DND-41 (cell line): ENCODE measurements around the gene FARSA.

Experiments used
- ATAC-seq: fragments of 200-7000 bp; cut with Tn5 transposase; 3 replicates; pipeline ENCODE4 v1.9.1; 2021; ENCODE audit warnings: low read depth; ENCODE audit not compliant: insufficient read depth
- DNase-seq: peaks from one replicate; pipeline ENCODE4 v3.0.0-alpha.2; 2020
- H2AFZ ChIP-seq: 2 replicates; pipeline ENCODE4 v1.6.0; 2012; ENCODE audit warnings: low read depth, low read length
- H3K27ac ChIP-seq: 2 replicates; pipeline ENCODE4 v1.5.1; 2012; ENCODE audit warnings: low read length, inconsistent platforms
- H3K27me3 ChIP-seq: fragments of 200-600 bp; sonication (generic); 2 replicates; pipeline ENCODE4 v1.6.0; 2012; ENCODE audit warnings: low read length, mild to moderate bottlenecking, inconsistent platforms; ENCODE audit not compliant: insufficient read depth, poor library complexity
- H3K36me3 ChIP-seq: 2 replicates; pipeline ENCODE4 v1.5.1; 2012; ENCODE audit warnings: low read length, inconsistent platforms; ENCODE audit not compliant: insufficient read depth
- H3K4me1 ChIP-seq: 2 replicates; pipeline ENCODE4 v1.5.1; 2012; ENCODE audit warnings: mild to moderate bottlenecking, low read length; ENCODE audit not compliant: insufficient read depth
- H3K4me2 ChIP-seq: 2 replicates; pipeline ENCODE4 v1.6.0; 2012; ENCODE audit warnings: mild to moderate bottlenecking, moderate library complexity, low read length, inconsistent platforms; ENCODE audit not compliant: insufficient read depth
- H3K4me3 ChIP-seq, 2 experiments: fragments of 200-600 bp in 1 of 2; shearing (Covaris generic) in 1 of 2; 2 replicates each; pipeline ENCODE4 v1.5.1; 2012 to 2016; ENCODE audit warnings: inconsistent platforms in 2 of 2, low read length in 2 of 2, mild to moderate bottlenecking in 2 of 2, low read depth in 1 of 2, moderate library complexity in 1 of 2
- H3K79me2 ChIP-seq: 2 replicates; pipeline ENCODE4 v1.6.0; 2012; ENCODE audit warnings: low read length, inconsistent platforms; ENCODE audit not compliant: insufficient read depth
- H3K9ac ChIP-seq: 2 replicates; pipeline ENCODE4 v1.6.0; 2012; ENCODE audit warnings: low read depth, mild to moderate bottlenecking, inconsistent platforms, low read length, moderate library complexity
- H3K9me3 ChIP-seq: 2 replicates; pipeline ENCODE4 v1.5.1; 2012; ENCODE audit warnings: low read length, moderate library complexity, mild to moderate bottlenecking, inconsistent platforms; ENCODE audit not compliant: insufficient read depth, severe bottlenecking
- H4K20me1 ChIP-seq: 2 replicates; pipeline ENCODE4 v1.6.0; 2012; ENCODE audit warnings: low read length; ENCODE audit not compliant: insufficient read depth
- CTCF ChIP-seq: IDR thresholded peaks from 2 replicates; pipeline ENCODE4 v1.5.1; 2012; ENCODE audit warnings: borderline replicate concordance, low read length, moderate library complexity, mild to moderate bottlenecking; ENCODE audit not compliant: poor library complexity, severe bottlenecking; ENCODE audit errors: extremely low read depth
- EZH2 ChIP-seq: IDR thresholded peaks from 3 replicates; pipeline ENCODE4 v1.6.1; 2012; ENCODE audit warnings: borderline replicate concordance, low read depth, mild to moderate bottlenecking, moderate library complexity, low read length, inconsistent platforms; ENCODE audit not compliant: severe bottlenecking

FARSA gene

GRCh38 chr19:12973236-12973635, 39.7 kb upstream of the FARSA start:
- no peak overlapping the region for H3K27ac ChIP-seq
- H3K4me2 ChIP-seq, result no peak overlapping the region
- DNase-seq (no peak), ATAC-seq (no peak)
- no peak overlapping the region for H3K9ac ChIP-seq
- no peaks in the 10 kb centered on the region for H3K79me2 ChIP-seq
- H3K4me1 ChIP-seq, result no peaks in the 10 kb centered on the region
- H4K20me1 ChIP-seq, result 0 out of 2 replicates have a peak, but pooled peaks cover 3% of the 10 kb centered on the region
- no peaks in the 10 kb centered on the region for H3K9me3 ChIP-seq
- no peaks in the 10 kb centered on the region for H3K27me3 ChIP-seq
- no peak overlapping the region for H2AFZ ChIP-seq
- no peaks in the 10 kb centered on the region for H3K36me3 ChIP-seq
- TF ChIP-seq CTCF, result no peak
- no peak for TF ChIP-seq EZH2
- H3K4me3 ChIP-seq, result no peak overlapping the region

GRCh38 chr19:12970070-12970820, 36.7 kb upstream of the FARSA start:
- Histone ChIP-seq H4K20me1 (no peaks in the 10 kb centered on the region), H2AFZ (no peak overlapping the region), H3K79me2 (no peaks in the 10 kb centered on the region), H3K36me3 (no peaks in the 10 kb centered on the region), H3K4me1 (peaks cover 10% of the 10 kb centered on the region), H3K4me2 (no peak overlapping the region), H3K9me3 (no peaks in the 10 kb centered on the region), H3K4me3 (no peak overlapping the region), H3K9ac (no peak overlapping the region), H3K27me3 (no peaks in the 10 kb centered on the region), H3K27ac (no peak overlapping the region)
- TF ChIP-seq EZH2 (no peak), CTCF (no peak)
- DNase-seq (no peak), ATAC-seq (no peak)

- Histone ChIP-seq H3K9me3 (no peaks in the 10 kb centered on the region), H3K4me3 (no peak within 1 kb of the TSS), H3K27ac (no peak within 1 kb of the TSS), H3K4me1 (peaks cover 16% of the 10 kb centered on the region), H3K4me2 (no peak within 1 kb of the TSS), H4K20me1 (no peaks in the 10 kb centered on the region), H3K36me3 (no peaks in the 10 kb centered on the region), H3K79me2 (no peaks in the 10 kb centered on the region), H2AFZ (no peak within 1 kb of the TSS), H3K27me3 (no peaks in the 10 kb centered on the region), H3K9ac (no peak within 1 kb of the TSS)
- DNase-seq (no peak), ATAC-seq (no peak)
- TF ChIP-seq EZH2, result no peak
- TF ChIP-seq CTCF, result no peak
These were observed 35.9 kb upstream of the FARSA start, which contains the start of gene DAND5 for GRCh38 chr19:12969292-12969988. Gene DAND5 (plus strand): TSS chr19:12969576. CDS start chr19:12969661, 85 bp downstream.
